T-cell (primary cell): ENCODE results near the gene MEN1. TPM values are rescaled to one million over a fixed set of nuclear protein-coding genes. Genes with fewer than 3 reads are reported as not detected.

Experiments
- ATAC-seq, 4 experiments: fragments of 200-7000 bp in 3 of 4; fragments of 150-1000 bp in 1 of 4; cut with Tn5 transposase; replicated peaks in 1 of 4; 1 replicate in 3 of 4; 2 replicates in 1 of 4; pipeline ENCODE4 v1.10.0; 2021; ENCODE audit warnings: moderate library complexity in 3 of 4, mild to moderate bottlenecking in 2 of 4, moderate number of reproducible peaks in 1 of 4
- CTCF ChIA-PET, 2 donors: fragments of 300-600 bp; sonication (Branson Sonifier 250); formaldehyde crosslinking; loops; one replicate each; lab custom pipeline; 2022; ENCODE audit warnings: antibody characterized with exemption in 2 of 2; lab: Charles Lee
- POLR2A ChIA-PET, 2 donors: fragments of 300-600 bp; sonication (Branson Sonifier 250); formaldehyde crosslinking; loops; one replicate each; lab custom pipeline; 2022; ENCODE audit warnings: antibody characterized with exemption in 2 of 2; lab: Charles Lee
- DNase-seq, 35 experiments: peaks; one replicate each; pipeline versions ENCODE4 v3.0.0 to v3.0.0-alpha.2; 2013 to 2023
- H3K27ac ChIP-seq: one replicate; pipeline ENCODE4 v1.5.1; 2013; ENCODE audit warnings: low read length
- H3K27me3 ChIP-seq, 2 experiments: replicated peaks in 1 of 2; 1 replicate in 1 of 2; 2 replicates in 1 of 2; pipeline versions ENCODE4 v1.6.1 to v1.7.0; 2013; ENCODE audit warnings: low read length in 1 of 2, mixed read lengths in 1 of 2; ENCODE audit not compliant: control insufficient read depth in 2 of 2, insufficient read depth in 2 of 2; ENCODE audit errors: extremely low read depth in 1 of 2
- H3K36me3 ChIP-seq, 2 donors: 1 replicate in 1 of 2; 2 replicates in 1 of 2; pipeline versions ENCODE4 v1.6.1 to v1.7.0; 2013; ENCODE audit warnings: low read length in 1 of 2; ENCODE audit not compliant: control insufficient read depth in 2 of 2, insufficient read depth in 1 of 2; ENCODE audit errors: extremely low read depth in 1 of 2
- H3K4me1 ChIP-seq, 2 experiments: 1 replicate in 1 of 2; 2 replicates in 1 of 2; pipeline versions ENCODE4 v1.6.1 to v1.7.0; 2013; ENCODE audit warnings: low read length in 2 of 2, mixed read lengths in 1 of 2; ENCODE audit not compliant: insufficient read depth in 2 of 2, control insufficient read depth in 1 of 2; ENCODE audit errors: extremely low read depth in 1 of 2
- H3K4me3 ChIP-seq, 2 donors: 1 replicate in 1 of 2; 2 replicates in 1 of 2; pipeline versions ENCODE4 v1.5.1 to v1.7.0; 2013; ENCODE audit warnings: mild to moderate bottlenecking in 2 of 2, low read length in 1 of 2, moderate library complexity in 1 of 2; ENCODE audit not compliant: control insufficient read depth in 1 of 2; ENCODE audit errors: extremely low read depth in 1 of 2
- H3K9me3 ChIP-seq: 2 replicates; pipeline ENCODE4 v1.7.0; 2013
- H3K27ac Mint-ChIP-seq, 2 donors: one replicate each; pipeline ENCODE4 v1.8.0; 2020 to 2021; ENCODE audit warnings: mild to moderate bottlenecking in 2 of 2, mixed read lengths in 2 of 2
- H3K27me3 Mint-ChIP-seq, 2 donors: one replicate each; pipeline ENCODE4 v1.8.0; 2021 to 2022; ENCODE audit warnings: mixed read lengths in 2 of 2
- H3K36me3 Mint-ChIP-seq: one replicate; pipeline ENCODE4 v1.8.0; 2021; ENCODE audit warnings: mixed read lengths
- H3K4me1 Mint-ChIP-seq, 3 donors: one replicate each; pipeline ENCODE4 v1.8.0; 2020 to 2022; ENCODE audit warnings: mixed read lengths in 3 of 3, mild to moderate bottlenecking in 1 of 3
- H3K4me3 Mint-ChIP-seq, 3 donors: one replicate each; pipeline ENCODE4 v1.8.0; 2020 to 2022; ENCODE audit warnings: mild to moderate bottlenecking in 3 of 3, mixed read lengths in 3 of 3, moderate library complexity in 3 of 3
- H3K9me3 Mint-ChIP-seq, 3 donors: one replicate each; pipeline ENCODE4 v1.8.0; 2020 to 2022; ENCODE audit warnings: mixed read lengths in 3 of 3
- WGBS: methylation state at CpG from one replicate; pipeline ENCODE4 v1.1.5; 2013; ENCODE audit warnings: missing lambda C conversion rate; ENCODE audit not compliant: insufficient coverage; 5-methylcytosine and 5-hydroxymethylcytosine counted together
- total RNA-seq, 35 experiments: library from RNA in 6 of 35; stranded (reverse) in 6 of 35; fragments of 120-200 nt in 1 of 35; gene quantifications; one replicate each; pipeline versions ENCODE4 v1.2.1 to v1.2.4 and lab custom pipeline; 2013 to 2026

Gene MEN1
- total RNA-seq, 5 donors from 2014 or later (not counting 1 experiment from before 2014, with no cell fraction given): 31.7 to 62.0 (median 49.6) TPM

DNA sequence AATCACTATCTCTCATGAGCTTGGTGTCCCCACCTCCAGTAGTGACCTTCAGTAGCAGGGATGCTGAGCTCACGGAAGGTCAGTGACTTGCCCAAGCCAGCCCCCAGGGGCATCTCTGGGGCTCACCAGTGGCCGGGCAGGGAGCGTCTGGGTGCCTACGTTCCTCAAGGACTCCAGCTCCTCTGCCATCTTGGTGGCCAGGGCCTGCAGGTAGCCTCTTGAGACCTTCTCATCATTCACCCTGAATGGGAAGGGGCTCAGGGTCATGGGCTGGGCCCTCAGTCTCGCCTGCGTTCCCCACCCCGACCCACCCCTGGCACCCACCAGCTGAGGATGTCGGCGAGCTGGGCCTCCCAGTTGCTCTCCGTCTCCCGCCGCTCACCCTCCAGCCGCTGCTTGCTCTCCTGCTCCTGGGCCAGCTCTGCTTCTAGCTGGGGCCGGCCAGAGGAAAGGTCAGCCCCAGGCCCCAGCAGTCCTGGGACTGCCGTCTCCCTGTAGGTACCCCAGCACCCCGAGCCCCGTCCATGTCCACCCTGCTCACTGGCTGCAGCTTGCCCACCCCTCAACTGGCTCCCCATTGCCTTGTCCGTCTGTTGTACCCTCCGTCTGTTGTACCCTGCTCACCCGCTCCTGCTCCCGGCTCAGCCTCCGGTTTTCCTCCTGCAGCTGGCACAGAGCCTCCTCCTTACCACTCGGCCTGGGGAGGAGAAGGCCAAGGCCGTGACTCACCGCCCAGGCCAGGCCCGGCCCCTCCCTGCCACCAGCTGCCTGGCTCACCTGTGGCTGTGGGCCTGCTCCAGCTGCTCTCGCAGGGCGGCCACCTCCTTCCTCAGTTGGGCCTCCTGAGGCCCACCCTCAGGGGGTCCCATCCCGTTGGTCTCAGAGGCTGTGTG is 24.6 kb upstream of the MEN1 start:
- H3K4me1 ChIP-seq: peaks cover 0 to 6% of the 10 kb centered on the region in 2 experiments
- no peaks in the 10 kb centered on the region for H3K27me3 Mint-ChIP-seq
- 86% methylated on average over 23 of the region's 29 CpGs for whole genome bisulfite sequencing
- no peak overlapping the region for H3K4me3 ChIP-seq
- peaks cover 10% of the 10 kb centered on the region for H3K36me3 Mint-ChIP-seq
- H3K9me3 ChIP-seq: no peaks in the 10 kb centered on the region
- no peaks in the 10 kb centered on the region for H3K4me1 Mint-ChIP-seq
- no peaks in the 10 kb centered on the region for H3K9me3 Mint-ChIP-seq
- no peaks in the 10 kb centered on the region for H3K27me3 ChIP-seq
- no peak overlapping the region for H3K4me3 Mint-ChIP-seq
- no peak for ATAC-seq
- peaks cover 9 to 29% of the 10 kb centered on the region in 2 donors for H3K36me3 ChIP-seq
- no peak overlapping the region for H3K27ac Mint-ChIP-seq
- H3K27ac ChIP-seq: no peak overlapping the region
- ChIA-PET POLR2A (no interaction called here), CTCF (no interaction called here)
- DNase-seq: no peak

DNA sequence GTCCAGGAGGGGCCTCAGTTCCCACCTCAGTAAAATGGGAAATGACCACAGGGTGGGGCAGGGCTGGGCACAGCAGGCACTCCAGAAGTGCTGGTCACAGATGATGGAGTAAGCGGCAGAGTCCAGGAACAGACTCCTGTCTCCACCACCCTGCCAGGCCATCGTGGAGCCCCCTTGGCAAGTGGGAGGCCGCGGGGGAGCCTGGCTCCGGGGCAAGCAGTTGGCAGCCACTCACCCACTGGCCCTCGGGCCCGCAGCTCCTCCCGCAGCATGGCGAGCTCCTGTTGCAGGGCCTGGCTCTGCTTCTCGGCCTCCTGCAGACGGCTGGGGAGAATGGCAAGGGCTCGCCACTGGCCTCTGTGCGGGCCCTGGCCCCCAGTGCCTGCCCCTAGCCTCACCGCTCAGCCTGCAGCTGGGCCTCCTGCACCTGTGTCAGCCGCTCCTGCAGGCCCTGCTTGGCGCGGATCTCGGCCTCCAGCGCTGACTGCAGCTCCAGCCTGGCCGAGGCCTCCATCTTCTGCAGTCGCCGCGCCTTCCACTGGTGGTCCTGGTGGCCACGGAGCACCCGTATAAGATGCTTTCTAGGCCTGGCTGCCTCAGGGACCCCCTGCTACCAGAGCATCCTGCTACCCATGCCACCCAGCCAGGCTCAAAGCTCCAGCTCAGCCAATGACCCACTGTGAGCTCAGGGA is 23.8 kb upstream of the MEN1 start:
- no peak overlapping the region for H3K27ac Mint-ChIP-seq
- H3K27me3 Mint-ChIP-seq: no peaks in the 10 kb centered on the region
- POLR2A ChIA-PET: no interaction called here
- H3K27ac ChIP-seq: no peak overlapping the region
- H3K4me1 Mint-ChIP-seq: no peaks in the 10 kb centered on the region
- no peaks in the 10 kb centered on the region for H3K9me3 ChIP-seq
- H3K27me3 ChIP-seq: no peaks in the 10 kb centered on the region
- ATAC-seq (no peak), DNase-seq (no peak)
- H3K4me3 Mint-ChIP-seq: no peak overlapping the region
- H3K36me3 Mint-ChIP-seq: peaks cover 6% of the 10 kb centered on the region
- H3K9me3 Mint-ChIP-seq: no peaks in the 10 kb centered on the region
- CTCF ChIA-PET: no interaction called here
- peaks cover 6 to 28% of the 10 kb centered on the region in 2 donors for H3K36me3 ChIP-seq
- WGBS: 92% methylated on average over 25 of the region's 25 CpGs
- H3K4me1 ChIP-seq: peaks cover 0 to 6% of the 10 kb centered on the region in 2 experiments
- no peak overlapping the region for H3K4me3 ChIP-seq

DNA sequence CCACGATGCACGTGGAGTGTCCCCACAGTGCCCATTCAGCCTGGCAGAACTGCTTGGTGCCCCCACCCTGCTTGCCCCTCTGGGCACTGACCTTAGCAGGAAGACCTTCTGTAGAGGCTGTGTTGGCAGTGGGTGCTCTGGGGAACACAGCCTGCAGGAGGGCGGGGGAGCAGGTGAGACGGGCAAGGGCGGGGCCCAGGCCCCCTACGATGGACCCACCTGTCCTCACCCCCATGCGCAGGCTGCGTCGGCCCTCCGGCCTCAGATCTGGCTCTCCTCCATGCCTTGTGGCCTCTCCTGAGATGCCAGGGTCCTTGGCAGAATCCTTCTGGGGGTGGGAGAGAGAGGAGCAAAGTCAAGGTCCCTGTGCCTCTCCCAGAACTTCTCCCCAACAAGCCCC is 23.2 kb upstream of the MEN1 start:
- peaks cover 4 to 28% of the 10 kb centered on the region in 2 donors for H3K36me3 ChIP-seq

DNA sequence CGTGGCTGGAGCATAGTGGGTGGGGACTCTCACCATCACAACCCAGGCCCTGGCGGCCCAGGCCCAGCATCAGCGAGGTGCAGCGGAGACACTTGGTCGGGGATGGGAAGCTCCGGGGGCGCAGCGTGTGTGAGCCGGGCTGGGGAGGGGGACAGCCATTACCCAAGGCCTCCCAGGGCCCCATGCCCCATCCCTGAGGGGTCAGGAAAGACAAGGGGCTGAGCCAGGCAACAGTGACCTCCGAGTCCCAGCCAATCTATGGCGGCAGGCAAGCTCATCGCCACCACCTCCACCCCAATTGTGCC is 22.8 kb upstream of the MEN1 start:
- ATAC-seq (no peak), DNase-seq (no peak)
- Histone ChIP-seq H3K4me1 (peaks cover 0 to 6% of the 10 kb centered on the region in 2 experiments), H3K4me3 (no peak overlapping the region), H3K36me3 (peaks cover under 1 to 28% of the 10 kb centered on the region in 2 donors), H3K27ac (no peak overlapping the region), H3K9me3 (no peaks in the 10 kb centered on the region), H3K27me3 (no peaks in the 10 kb centered on the region)
- CTCF ChIA-PET: no interaction called here
- Mint-ChIP-seq H3K36me3 (peaks cover 8% of the 10 kb centered on the region), H3K9me3 (no peaks in the 10 kb centered on the region), H3K4me3 (no peak overlapping the region), H3K27me3 (no peaks in the 10 kb centered on the region), H3K27ac (no peak overlapping the region), H3K4me1 (no peaks in the 10 kb centered on the region)
- POLR2A ChIA-PET: no interaction called here
- 95% methylated on average over 11 of the region's 12 CpGs for WGBS

More for the DNA sequence above, 23.2 kb upstream of the MEN1 start:
- DNase-seq (no peak), ATAC-seq (no peak)
- Mint-ChIP-seq H3K27me3 (no peaks in the 10 kb centered on the region), H3K9me3 (no peaks in the 10 kb centered on the region), H3K4me3 (no peak overlapping the region), H3K4me1 (no peaks in the 10 kb centered on the region), H3K36me3 (peaks cover 6% of the 10 kb centered on the region), H3K27ac (no peak overlapping the region)
- Histone ChIP-seq H3K4me1 (peaks cover 0 to 6% of the 10 kb centered on the region in 2 experiments), H3K9me3 (no peaks in the 10 kb centered on the region), H3K4me3 (no peak overlapping the region), H3K27ac (no peak overlapping the region), H3K27me3 (no peaks in the 10 kb centered on the region)
- WGBS: 94% methylated on average over 2 of the region's 10 CpGs
- ChIA-PET POLR2A (no interaction called here), CTCF (no interaction called here)

DNA sequence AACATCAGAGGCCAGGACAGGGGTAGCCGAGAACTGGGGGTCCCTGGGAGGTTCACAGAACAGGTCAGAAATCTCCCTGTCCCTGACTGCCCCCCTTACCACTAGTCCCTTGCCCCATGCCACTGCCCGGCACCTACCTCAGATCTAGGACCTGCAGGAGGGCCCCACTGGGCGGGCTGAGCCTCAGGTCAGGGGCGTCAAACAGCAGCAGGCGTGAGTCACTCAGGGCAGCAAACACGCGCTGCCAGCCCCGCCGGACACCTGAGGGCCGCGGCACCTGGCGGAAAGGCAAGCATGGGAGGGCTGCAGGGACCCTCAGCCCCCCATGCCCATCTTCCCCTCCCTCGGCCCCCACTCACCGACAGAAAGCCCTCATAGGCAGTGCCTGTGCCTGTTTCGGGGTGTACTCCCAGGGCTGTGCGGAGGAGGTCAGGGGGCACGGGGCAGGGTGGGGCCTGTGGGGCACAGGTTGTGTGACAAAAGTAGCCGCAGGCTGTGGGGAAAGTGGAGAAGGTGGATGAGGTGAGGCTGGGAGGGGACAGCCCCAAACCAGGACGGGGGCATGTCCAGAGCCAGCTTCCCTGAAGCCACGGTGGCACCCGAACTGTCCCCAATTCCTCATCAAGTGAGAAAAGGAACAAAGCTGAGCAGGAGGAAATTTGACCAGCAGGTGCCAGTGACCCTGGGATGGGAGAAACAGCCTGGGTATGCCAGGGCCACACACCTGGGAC is 22.3 kb upstream of the MEN1 start:
- Histone ChIP-seq H3K27ac (no peak overlapping the region), H3K4me3 (no peak overlapping the region), H3K4me1 (peaks cover 0 to 6% of the 10 kb centered on the region in 2 experiments), H3K36me3 (peaks cover 0 to 28% of the 10 kb centered on the region in 2 donors), H3K27me3 (no peaks in the 10 kb centered on the region), H3K9me3 (no peaks in the 10 kb centered on the region)
- Mint-ChIP-seq H3K4me1 (no peaks in the 10 kb centered on the region), H3K27ac (no peak overlapping the region), H3K9me3 (no peaks in the 10 kb centered on the region), H3K4me3 (no peak overlapping the region), H3K36me3 (peaks cover 13% of the 10 kb centered on the region), H3K27me3 (no peaks in the 10 kb centered on the region)
- no peak for ATAC-seq
- CTCF ChIA-PET: no interaction called here
- POLR2A ChIA-PET: no interaction called here
- 89% methylated on average over 16 of the region's 21 CpGs for WGBS
- no peak for DNase-seq

DNA sequence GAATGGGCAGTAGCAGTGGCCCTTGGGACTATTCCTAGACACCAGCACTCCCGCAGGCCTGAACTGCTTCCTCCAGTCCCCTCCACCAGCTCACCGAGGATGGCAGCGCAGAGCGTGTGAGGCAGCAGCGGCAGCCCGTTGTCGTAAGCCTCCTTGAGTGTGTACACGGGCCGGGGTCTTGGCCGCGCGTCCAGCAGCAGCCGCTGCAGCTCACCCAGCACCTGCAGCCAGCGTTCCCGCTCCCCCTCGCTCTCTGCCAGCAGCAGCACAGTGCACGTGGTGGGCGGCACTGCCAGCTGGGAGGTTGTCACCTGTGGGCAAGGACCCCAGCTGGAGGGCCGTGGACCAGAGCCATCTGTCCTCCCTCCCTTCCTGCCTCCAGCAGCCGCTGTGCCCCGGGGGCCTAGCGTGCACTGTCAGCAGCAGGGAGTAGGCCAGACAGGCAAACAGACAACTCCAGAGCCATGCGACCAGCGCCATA is 21.1 kb upstream of the MEN1 start:
- DNase-seq (no peak), ATAC-seq (no peak)
- Histone ChIP-seq H3K27ac (no peak overlapping the region), H3K36me3 (peaks cover 2 to 35% of the 10 kb centered on the region in 2 donors), H3K4me3 (no peak overlapping the region), H3K4me1 (no peaks in the 10 kb centered on the region), H3K9me3 (no peaks in the 10 kb centered on the region), H3K27me3 (no peaks in the 10 kb centered on the region)
- H3K27ac Mint-ChIP-seq: no peak overlapping the region
- no peak overlapping the region for H3K4me3 Mint-ChIP-seq
- WGBS: 94% methylated on average over 20 of the region's 24 CpGs
- H3K27me3 Mint-ChIP-seq: no peaks in the 10 kb centered on the region
- CTCF ChIA-PET: no interaction called here
- H3K36me3 Mint-ChIP-seq: peaks cover 17% of the 10 kb centered on the region
- POLR2A ChIA-PET: no interaction called here
- H3K9me3 Mint-ChIP-seq: no peaks in the 10 kb centered on the region
- H3K4me1 Mint-ChIP-seq: no peaks in the 10 kb centered on the region
